ENCODE results near the gene PRKAR1B. TPM values are rescaled to one million over a fixed set of nuclear protein-coding genes. Genes with fewer than 3 reads are reported as not detected.
A peak's percentile ranks its signal among the peaks of the same experiment; 100 is the strongest.

Gene PRKAR1B
- total RNA-seq, 1 experiment from 2014 or later: 43.3 TPM

DNA sequence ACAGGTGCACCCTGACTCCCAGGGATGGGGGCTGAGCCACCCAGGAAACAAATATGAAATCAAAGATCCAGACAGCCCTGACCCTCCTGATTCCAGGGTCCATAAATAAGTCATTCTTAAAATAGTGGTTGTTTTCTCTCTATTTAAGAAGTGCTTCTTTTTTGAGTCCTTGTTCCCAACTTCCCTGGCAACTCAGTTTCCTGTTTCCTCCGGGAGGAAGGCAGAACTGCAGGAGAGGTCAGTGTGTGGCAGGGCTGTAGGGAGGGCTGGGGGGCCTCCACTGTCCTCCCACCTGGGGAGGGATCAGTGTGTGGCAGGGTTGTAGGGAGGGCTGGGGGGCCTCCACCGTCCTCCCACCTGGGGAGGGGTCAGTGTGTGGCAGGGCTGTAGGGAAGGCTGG, 118.7 kb downstream of the PRKAR1B start:
- no peak overlapping the region for H2AFZ ChIP-seq (ENCODE audit: low read length)
- H4K20me1 ChIP-seq (ENCODE audit: control insufficient read depth, insufficient read depth, insufficient read length): peaks cover 8% of the 10 kb centered on the region
- no peak for DNase-seq
- H3K18ac ChIP-seq (ENCODE audit: insufficient read length, low read depth, low read length): no peak overlapping the region
- Mint-ChIP-seq H3K9me3 (peaks cover 0 to 3% of the 10 kb centered on the region in 2 experiments; a peak in 1 of 5 replicates), H3K4me3 (no peak overlapping the region), H3K27me3 (ENCODE audit: low read depth) (no peaks in the 10 kb centered on the region; the same call in 1 of the 2 replicates), H3K36me3 (ENCODE audit: insufficient read depth in 1 of 3, low read depth in 3 of 3) (peaks cover 6 to 10% (median 8%) of the 10 kb centered on the region in 3 experiments; a peak in 5 of 7 replicates), H3K27ac (peak overlapping the region; percentile 69 to 92 (median 75); a peak in 4 of 7 replicates), H3K4me1 (peaks cover 10 to 15% of the 10 kb centered on the region in 2 experiments)
- no peak overlapping the region for H4K91ac ChIP-seq (ENCODE audit: insufficient read length, low read depth, low read length)
- H3K79me1 ChIP-seq (ENCODE audit: insufficient read depth, low read depth, low read length, poor library complexity, severe bottlenecking): no peaks in the 10 kb centered on the region
- no peaks in the 10 kb centered on the region for H3K27me3 ChIP-seq (ENCODE audit: insufficient read depth, low read length)
- peaks cover 2% of the 10 kb centered on the region for H3K23me2 ChIP-seq (ENCODE audit: insufficient read length, low read depth, low read length, poor library complexity, severe bottlenecking)
- no peak overlapping the region for H2BK120ac ChIP-seq (ENCODE audit: low read depth, low read length, poor library complexity, severe bottlenecking)
- no peak overlapping the region for H3K27ac ChIP-seq (ENCODE audit: insufficient read length, low read depth, low read length)
- H3K56ac ChIP-seq (ENCODE audit: insufficient read length, low read depth, low read length): no peak overlapping the region
- H2BK5ac ChIP-seq (ENCODE audit: insufficient read length, low read length): no peak overlapping the region
- no peaks in the 10 kb centered on the region for H3K4me1 ChIP-seq (ENCODE audit: insufficient read depth, low read length)
- no peak overlapping the region for H2AK5ac ChIP-seq (ENCODE audit: insufficient read length, low read length)
- WGBS (ENCODE audit: extremely low coverage, insufficient read length, low lambda C conversion rate): no CpG with 5 or more reads among the region's 2 CpGs
- no peak overlapping the region for H3K4me2 ChIP-seq (ENCODE audit: insufficient read depth, insufficient read length, low read length)
- no peak overlapping the region for H3K14ac ChIP-seq (ENCODE audit: insufficient read depth, low read length)
- H4K5ac ChIP-seq (ENCODE audit: insufficient read length, low read depth, low read length): no peak overlapping the region
- no peak overlapping the region for H3T11ph ChIP-seq (ENCODE audit: low read length)
- H3K79me2 ChIP-seq (ENCODE audit: insufficient read depth, low read length): no peaks in the 10 kb centered on the region
- H2BK20ac ChIP-seq (ENCODE audit: low read depth, low read length, poor library complexity, severe bottlenecking): no peak overlapping the region
- no peak overlapping the region for H4K8ac ChIP-seq (replicated peaks; ENCODE audit: insufficient read length, low read depth, low read length)
- H2BK15ac ChIP-seq (ENCODE audit: low read depth, low read length): no peak overlapping the region
- H3K9me3 ChIP-seq (ENCODE audit: control insufficient read depth, low read depth, low read length): no peaks in the 10 kb centered on the region
- no peak overlapping the region for H3K23ac ChIP-seq (ENCODE audit: insufficient read length, low read depth, low read length)
- H2BK12ac ChIP-seq (ENCODE audit: insufficient read length, low read depth, low read length): no peak overlapping the region
- TF ChIP-seq, protein P1, sequence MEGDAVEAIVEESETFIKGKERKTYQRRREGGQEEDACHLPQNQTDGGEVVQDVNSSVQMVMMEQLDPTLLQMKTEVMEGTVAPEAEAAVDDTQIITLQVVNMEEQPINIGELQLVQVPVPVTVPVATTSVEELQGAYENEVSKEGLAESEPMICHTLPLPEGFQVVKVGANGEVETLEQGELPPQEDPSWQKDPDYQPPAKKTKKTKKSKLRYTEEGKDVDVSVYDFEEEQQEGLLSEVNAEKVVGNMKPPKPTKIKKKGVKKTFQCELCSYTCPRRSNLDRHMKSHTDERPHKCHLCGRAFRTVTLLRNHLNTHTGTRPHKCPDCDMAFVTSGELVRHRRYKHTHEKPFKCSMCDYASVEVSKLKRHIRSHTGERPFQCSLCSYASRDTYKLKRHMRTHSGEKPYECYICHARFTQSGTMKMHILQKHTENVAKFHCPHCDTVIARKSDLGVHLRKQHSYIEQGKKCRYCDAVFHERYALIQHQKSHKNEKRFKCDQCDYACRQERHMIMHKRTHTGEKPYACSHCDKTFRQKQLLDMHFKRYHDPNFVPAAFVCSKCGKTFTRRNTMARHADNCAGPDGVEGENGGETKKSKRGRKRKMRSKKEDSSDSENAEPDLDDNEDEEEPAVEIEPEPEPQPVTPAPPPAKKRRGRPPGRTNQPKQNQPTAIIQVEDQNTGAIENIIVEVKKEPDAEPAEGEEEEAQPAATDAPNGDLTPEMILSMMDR (conservative IDR thresholded peaks at IDR 0.05): no peak
- no peak overlapping the region for H3K9ac ChIP-seq (ENCODE audit: extremely low read depth, insufficient read length, low read length)
- no peak overlapping the region; the same call in 1 of the 2 replicates for H3K4ac ChIP-seq (ENCODE audit: low read depth, low read length)
